GM19193 (cell line): ENCODE results near the gene GCSH.

Experiments used
- POLR2A ChIP-seq: IDR thresholded peaks from 4 replicates; pipeline ENCODE4 v1.6.1; 2011; ENCODE audit not compliant: insufficient read depth, insufficient read length; ENCODE audit errors: extremely low read depth

Gene GCSH

DNA sequence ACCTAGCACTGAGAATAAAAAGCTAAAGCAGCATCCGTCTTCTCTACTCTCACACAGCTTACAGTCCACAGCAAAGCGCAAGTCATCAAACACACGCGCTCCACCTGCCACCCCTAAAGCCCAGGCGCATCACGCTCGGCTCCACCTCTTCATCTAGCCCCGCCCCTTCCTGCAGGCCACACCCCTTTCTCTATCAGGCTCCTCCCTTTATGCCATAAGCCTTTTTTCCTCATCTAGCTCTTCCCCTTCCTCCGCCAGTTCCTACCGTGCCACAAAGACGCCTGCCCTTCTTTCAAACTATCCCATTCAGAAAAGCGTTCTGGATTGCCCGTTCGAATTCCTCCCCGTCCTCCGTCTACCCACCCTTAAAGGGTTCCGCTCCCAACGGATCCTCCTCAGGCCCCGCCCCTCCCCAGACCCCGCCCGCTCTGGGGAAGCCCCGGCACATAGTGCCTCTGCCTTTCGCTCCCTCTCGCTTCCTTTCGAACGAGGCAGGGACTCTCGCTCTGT is 19.6 kb downstream of the GCSH start:
- no peak for TF ChIP-seq POLR2A

DNA sequence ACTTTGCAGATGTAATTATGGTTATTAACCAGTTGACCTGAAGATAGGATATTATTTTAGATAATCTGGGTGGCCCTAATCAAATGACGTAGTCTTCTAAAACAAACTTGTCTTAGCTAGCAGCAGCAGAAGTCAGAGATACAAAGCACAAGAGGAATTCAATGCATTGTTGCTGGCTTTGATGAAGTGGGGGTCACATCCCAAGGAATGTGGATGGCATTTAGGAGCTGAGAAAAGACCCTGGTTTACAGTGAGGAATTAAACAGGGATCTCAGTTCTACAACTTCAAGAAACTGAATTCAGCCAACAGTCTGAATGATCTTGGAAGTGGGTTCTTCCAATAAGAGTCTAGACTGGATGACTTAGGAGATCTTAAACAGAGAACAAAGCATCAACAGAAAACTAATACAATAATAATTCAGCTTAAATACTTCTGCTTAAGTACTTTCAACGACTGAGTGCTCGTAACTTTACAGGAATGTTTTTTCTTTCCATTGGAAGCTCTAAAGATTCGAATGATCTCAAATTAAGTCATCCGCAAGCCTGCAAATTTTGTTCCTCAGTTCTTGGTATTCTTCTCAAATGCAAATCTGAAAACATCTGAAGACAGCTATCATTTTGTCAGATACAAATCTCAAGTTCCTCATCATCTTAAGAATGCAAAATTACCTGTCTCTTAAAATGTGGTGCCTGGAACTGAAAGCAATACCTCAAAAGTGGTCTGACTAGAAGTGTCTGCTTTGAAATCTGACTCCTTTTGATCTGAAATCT is 22.4 kb downstream of the GCSH start:
- no peak for TF ChIP-seq POLR2A

DNA sequence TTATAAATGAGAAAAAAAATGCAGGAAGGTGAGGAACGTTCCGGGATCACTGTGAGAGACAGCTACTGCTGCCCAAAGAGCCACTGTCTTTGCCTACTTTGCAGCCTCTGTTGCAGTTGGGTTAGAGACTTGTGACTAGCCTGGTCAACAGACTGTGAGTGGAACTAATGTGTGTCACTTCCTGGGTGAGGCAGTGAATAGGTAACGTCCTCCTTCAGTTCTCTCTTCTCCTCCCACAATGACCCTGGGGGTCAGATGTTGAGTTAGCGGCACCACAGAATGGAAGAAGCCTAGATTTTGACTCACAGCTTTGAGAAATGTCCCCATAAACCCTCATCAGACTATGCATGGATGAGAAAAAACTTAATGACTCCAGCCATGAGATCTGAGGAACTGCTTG is 24.4 kb downstream of the GCSH start:
- TF ChIP-seq POLR2A = no peak

DNA sequence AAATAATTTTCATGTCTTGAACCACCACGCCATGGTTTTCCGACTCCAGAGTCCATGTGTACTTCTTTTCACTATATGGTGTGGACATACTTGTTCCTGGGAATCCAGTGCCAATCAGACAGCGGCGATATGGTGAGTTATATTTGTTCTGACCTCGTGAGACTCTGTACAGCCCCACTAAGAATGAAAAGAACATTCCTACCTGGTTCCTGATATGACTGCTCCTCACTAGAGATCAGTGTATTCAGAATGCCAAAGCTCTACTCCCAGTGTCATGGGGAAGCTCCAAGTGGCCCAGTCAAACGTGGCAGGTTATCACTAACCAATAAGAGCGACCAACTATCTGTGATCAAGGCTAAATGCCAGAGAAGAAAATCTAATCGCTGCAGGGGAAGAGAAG is 25.2 kb downstream of the GCSH start:
- no peak for TF ChIP-seq POLR2A

DNA sequence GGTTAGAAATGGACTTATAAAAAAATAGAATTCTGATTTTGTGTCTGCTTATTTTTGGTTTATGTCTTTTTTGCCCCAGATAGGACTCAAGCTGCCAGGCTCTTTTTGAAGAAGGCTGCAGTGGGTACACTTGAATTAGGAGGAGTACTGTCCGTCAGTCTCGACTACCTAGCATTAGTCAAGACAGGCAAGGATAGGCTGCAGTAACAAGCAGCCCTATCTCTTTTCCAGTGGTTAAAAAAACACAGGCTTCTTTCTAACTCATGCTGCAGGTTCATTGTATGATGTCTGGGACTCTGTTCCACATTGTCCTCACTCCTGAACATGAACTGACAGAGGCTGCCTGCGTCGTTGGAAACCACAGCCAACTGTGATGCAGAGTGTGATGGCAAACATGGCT is 27.1 kb downstream of the GCSH start:
- no peak for TF ChIP-seq POLR2A

DNA sequence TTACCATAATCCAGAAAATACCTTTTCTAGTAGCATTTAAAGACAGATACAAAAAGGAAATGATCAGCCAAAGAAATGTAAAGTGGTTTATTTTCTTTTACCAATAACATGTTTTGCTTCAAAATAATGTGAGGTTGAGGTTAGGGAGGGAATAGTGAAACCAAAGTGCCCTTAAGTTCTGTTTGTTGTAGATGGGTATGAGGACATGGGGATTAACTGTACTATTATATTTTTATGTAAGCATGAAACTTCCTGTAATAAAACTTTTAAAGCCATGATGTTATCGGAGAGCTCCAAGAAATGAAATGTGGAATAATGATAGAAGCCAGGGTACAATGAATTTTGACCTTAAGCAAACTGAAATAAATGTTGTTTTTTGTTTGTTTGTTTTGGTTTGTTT is 29.0 kb downstream of the GCSH start:
- TF ChIP-seq POLR2A = no peak

DNA sequence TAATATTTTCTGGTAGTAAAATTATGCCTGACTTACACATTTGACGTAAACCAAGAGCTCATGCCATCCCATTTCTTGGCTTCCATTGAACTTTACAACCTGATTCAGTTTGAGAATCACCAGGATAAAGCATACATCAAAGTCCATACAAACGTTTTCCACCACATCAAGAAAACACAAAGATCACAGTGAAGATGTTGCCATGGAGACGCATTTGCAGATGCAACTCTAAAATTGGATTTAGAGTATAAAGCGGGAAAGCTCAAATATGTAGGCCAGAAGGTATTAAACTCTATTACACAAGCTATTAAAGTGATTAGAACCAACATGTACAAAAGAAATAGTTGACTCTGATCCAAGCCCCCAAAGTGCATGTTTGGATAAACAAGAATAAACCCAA is 29.5 kb downstream of the GCSH start:
- no peak for TF ChIP-seq POLR2A

DNA sequence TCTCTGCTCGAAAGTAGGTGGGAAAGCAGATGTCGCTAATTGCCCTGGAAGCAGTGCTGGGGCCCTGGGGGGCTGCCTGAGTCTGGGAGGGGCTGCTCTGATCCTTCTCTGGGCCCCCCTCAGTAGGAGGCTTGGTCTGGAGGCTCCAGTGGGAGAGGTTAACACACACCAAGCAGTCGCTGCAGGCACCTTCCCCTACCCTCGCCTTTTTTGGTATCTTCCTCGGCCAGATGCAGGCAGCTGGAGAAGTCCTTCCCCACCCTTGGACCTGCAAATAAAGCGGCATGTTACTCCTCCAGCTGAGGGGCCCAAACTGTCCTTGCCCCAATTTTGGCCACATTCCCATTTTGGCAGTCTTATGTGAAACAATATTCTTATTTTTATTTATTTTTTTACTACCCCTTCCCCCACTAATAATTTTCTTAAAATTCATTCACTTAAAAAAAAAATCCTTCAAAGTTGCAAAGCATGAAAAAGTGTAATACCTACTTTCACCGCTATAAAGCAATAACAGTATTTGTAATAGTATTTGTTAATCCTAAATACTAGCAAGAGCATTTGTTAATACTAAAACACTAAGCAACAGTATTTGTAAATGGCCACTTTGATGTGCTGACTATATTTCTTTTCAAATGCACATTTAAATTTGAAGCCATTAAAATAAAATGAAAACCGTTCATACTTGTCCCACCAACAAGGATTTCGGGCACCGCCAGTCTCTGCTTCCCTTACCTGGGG is 34.2 kb downstream of the GCSH start:
- TF ChIP-seq POLR2A = no peak

DNA sequence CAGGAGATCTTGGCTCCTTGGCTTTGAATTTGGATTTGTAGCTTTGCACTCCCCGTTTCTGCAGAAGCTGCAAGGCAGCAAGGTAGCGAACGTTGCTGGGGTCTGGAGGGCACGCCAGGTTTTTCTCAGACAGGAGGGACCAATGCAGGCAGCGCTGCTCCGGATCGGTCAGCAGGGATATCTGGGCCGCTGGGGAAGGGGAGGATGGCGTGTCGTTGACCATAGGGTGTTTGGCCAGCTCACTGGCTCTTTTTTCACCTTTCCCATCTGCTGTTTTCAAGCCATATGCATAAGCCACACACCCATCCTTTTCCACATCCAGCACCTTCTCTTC is 34.9 kb downstream of the GCSH start:
- no peak for TF ChIP-seq POLR2A

DNA sequence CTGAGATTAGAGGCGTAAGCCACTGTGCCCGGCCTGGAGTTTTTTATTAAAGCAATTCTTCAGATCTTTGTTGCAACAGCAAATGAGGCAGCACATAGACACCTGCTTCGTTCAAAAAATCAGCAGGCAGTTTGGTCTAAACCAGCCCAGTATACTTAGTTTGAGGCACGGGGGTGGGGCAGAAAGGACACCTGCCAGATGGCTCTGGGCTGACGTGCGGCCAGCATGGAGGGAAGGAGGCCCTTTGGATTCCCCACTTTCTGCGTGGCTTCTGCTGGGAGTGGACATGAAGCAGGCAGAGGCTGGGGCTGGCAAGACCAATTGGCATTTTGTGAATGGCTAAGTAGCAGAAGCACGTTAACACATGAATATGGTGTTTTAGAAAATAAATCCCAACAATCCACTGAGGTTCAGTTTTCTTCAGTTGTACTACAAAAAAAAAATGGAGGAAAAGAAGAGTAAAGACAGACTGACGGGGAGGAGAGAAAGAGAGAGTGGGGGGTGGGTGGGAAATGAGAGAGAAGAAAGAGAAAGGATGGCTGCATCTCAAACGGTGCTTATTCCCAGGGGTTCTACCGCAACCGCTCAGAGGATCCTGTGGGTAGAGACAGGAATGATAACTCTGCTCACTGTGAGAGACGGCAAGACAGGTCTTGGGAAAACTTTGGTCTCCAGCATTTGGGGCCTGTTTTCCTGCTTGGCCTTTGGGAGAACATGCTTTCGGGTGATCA is 35.5 kb downstream of the GCSH start:
- no peak for TF ChIP-seq POLR2A

DNA sequence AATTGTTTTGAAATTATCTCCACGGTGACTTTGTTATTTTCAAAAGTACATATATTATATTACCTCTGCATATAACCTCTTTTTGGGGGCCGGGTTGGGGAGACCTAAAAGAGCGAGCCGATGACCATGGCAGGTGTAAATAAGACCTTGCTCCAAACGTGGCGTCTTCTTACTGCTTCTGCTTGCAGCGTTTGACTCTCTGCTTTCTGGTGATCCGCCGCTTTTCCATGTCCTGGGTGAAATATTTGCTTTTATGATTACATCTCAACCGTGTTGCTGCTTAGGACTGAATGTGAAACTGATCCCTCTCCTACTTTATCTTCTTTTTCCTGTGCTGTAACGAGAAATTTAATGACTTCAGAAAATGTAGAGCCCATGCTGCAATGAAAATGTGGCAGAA is 42.4 kb downstream of the GCSH start:
- TF ChIP-seq POLR2A = no peak

DNA sequence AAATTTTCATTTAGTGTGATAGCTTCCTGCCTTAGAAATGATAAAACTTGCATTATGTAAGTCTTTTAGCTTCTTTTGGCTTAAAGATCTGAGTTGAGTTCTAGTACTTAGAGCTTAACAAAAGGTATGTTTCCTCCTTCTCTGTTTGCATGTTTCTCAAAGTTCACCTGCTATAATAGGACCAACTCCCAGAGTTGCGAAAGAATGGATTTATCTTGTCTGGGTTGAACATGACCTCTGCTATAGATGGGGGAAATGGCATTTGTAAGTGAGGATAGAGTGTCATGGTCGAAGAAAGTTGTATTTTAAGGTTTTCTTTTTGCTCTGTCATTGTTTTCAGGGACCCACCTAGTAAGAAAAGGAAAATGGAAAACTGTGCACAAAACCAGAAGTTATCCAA is 53.4 kb downstream of the GCSH start:
- TF ChIP-seq POLR2A = no peak

DNA sequence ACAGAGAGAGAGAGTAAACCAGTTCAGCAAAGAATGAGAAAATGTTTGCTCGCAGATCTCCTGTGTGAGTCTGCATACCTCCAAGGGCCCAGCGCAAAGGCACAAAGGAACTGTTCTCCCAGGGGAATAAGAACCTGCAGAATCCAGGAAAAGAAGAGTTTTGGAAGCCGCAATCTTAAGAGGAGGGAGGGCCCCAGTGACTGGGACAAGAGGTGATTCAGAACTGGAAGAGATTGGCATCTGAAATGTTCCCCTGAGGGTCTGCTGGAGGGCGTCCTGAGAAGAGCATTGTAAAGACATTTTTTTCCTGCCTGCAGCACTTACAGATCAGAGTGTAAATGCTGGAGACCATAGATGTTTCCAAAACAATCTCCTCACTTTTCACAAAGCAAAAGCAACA is 54.5 kb downstream of the GCSH start:
- TF ChIP-seq POLR2A = no peak

DNA sequence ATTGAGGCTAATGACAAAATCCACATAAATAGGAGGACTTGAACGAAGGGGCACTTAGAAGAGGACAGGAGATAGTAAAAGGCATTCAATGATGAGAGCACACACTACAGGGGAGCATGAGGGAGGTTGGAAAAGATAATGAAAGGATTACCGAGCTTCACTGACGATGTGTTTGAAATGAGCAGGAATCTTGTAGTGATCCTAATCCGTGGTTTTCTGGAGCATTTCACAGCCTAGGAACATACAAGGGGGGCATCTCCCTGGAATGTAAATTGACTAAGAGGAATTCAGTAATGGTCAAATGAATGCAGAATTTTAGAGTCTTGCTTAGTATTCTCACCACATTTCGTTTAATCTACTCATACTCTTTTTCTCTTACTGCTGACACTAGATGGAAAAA is 55.4 kb downstream of the GCSH start:
- no peak for TF ChIP-seq POLR2A

DNA sequence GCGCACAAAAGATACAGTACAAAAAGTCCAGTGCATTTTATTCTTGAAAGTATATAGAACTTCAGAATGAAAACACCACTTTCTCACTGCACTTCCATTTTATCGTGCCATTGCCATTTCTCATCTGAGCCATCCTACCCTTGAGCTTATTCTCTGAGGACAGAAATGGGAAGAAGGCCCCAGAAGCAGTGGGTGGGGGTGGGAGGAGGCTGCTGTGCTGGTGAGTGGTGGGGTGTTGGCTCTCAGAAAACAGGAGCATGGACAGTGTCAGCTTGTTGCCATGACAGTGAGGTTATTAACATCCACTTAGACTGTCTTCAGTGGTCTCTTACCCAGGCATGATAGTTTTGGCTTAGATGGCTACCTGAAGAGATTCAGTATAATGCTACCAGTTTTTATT is 56.1 kb downstream of the GCSH start:
- TF ChIP-seq POLR2A = no peak
